ENCODE data around the gene NECTIN2. TPM values are rescaled to one million over a fixed set of nuclear protein-coding genes. Genes with fewer than 3 reads are reported as not detected.
A peak's percentile ranks its signal among the peaks of the same experiment; 100 is the strongest.

Gene NECTIN2
- total RNA-seq, 1 experiment from 2014 or later: 115 TPM

DNA sequence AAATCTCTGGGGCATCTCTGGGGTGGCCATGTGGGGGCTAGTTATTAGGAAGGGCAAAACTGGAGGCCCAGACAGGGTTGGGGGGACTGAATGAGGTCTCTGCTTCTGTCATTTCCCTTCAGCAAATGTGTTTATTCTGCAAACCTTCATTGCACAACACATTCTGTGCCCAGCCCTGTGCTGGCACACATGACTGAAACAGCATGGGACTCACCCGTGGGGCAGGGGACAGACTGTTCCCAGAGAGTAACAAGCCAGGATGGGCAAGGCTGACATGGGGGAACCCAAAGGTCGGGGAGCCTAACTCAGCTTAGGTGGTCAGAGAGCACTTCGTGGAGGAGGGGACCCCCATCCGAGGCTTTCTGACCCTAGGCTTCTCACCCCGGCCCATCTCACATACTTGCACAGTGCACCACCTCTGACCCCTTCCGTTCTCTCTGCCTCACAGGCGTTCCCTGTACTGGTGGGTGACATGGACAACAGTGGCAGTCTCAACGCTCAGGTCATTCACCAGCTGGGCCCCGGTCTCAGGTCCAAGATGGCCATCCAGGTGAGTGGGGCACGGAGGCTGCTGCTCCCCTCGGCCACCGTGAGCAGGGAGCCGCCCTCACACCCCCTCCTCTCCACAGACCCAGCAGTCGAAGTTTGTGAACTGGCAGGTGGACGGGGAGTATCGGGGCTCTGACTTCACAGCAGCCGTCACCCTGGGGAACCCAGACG, 47.4 kb downstream of the NECTIN2 start:
- H3K9me2 ChIP-seq (ENCODE audit: insufficient read depth): no peaks in the 10 kb centered on the region
- H3K36me3 ChIP-seq (ENCODE audit: low read depth): peaks cover 45% of the 10 kb centered on the region
- no peaks in the 10 kb centered on the region for H3K27me3 ChIP-seq (ENCODE audit: insufficient read depth, low read depth)
- H3K9me3 ChIP-seq (ENCODE audit: insufficient read depth, low read depth): no peaks in the 10 kb centered on the region
- no peak overlapping the region for H2AFZ ChIP-seq
- H3K79me2 ChIP-seq (ENCODE audit: low read depth): peaks cover 50% of the 10 kb centered on the region
- H3K4me1 ChIP-seq (replicated peaks; ENCODE audit: insufficient read depth): peaks cover 22% of the 10 kb centered on the region
- POLR2A ChIA-PET (ENCODE audit: unreplicated experiment): no interaction called here
- no TSS peak for BruUV-seq (replicated peaks)
- CTCF ChIA-PET: no interaction called here
- H4K20me1 ChIP-seq (ENCODE audit: insufficient read depth): peaks cover 31% of the 10 kb centered on the region
- no peak overlapping the region for H3K27ac ChIP-seq
- H3K4me3 ChIP-seq: no peak overlapping the region
- TF ChIP-seq, protein P1, sequence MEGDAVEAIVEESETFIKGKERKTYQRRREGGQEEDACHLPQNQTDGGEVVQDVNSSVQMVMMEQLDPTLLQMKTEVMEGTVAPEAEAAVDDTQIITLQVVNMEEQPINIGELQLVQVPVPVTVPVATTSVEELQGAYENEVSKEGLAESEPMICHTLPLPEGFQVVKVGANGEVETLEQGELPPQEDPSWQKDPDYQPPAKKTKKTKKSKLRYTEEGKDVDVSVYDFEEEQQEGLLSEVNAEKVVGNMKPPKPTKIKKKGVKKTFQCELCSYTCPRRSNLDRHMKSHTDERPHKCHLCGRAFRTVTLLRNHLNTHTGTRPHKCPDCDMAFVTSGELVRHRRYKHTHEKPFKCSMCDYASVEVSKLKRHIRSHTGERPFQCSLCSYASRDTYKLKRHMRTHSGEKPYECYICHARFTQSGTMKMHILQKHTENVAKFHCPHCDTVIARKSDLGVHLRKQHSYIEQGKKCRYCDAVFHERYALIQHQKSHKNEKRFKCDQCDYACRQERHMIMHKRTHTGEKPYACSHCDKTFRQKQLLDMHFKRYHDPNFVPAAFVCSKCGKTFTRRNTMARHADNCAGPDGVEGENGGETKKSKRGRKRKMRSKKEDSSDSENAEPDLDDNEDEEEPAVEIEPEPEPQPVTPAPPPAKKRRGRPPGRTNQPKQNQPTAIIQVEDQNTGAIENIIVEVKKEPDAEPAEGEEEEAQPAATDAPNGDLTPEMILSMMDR (conservative IDR thresholded peaks at IDR 0.05): no peak
- no peak for TF ChIP-seq EZH2 (IDR thresholded peaks at IDR 0.05; ENCODE audit: low read depth)
- no peak for DNase-seq
- H3K4me2 ChIP-seq: 0 out of 2 replicates have a peak overlapping the region, but pooled peaks have one; percentile 100
- intact Hi-C loops (cut with micrococcal nuclease; ENCODE audit: unreplicated experiment): no loop called here
- H3F3A ChIP-seq (ENCODE audit: insufficient read depth, low read depth): peaks cover 43% of the 10 kb centered on the region

DNA sequence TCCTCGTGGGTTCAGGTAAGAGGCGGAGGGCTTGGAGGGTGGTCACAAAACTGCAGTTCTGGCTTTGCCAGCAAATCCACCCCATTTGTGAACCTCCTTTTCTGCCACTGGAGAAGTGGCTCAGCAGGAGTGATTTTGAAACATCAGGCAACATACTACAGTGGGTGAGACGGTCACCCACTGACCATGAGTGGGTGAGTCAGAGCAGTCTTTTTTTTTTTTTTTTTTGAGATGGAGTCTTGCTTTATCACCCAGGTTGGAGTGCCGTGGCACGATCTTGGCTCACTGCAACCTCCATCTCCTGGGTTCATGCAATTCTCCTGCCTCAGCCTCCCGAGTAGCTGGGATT, 47.9 kb downstream of the NECTIN2 start:
- no peaks in the 10 kb centered on the region for H3K27me3 ChIP-seq (ENCODE audit: insufficient read depth, low read depth)
- ChIA-PET CTCF (no interaction called here), POLR2A (ENCODE audit: unreplicated experiment) (no interaction called here)
- no peaks in the 10 kb centered on the region for H3K9me3 ChIP-seq (ENCODE audit: insufficient read depth, low read depth)
- BruUV-seq (replicated peaks): TSS peak; percentile 2
- no peak overlapping the region for H3K27ac ChIP-seq
- no peak overlapping the region for H3K4me2 ChIP-seq
- H3K79me2 ChIP-seq (ENCODE audit: low read depth): peaks cover 50% of the 10 kb centered on the region
- H3F3A ChIP-seq (ENCODE audit: insufficient read depth, low read depth): peaks cover 44% of the 10 kb centered on the region
- H3K36me3 ChIP-seq (ENCODE audit: low read depth): peaks cover 45% of the 10 kb centered on the region
- peaks cover 34% of the 10 kb centered on the region for H4K20me1 ChIP-seq (ENCODE audit: insufficient read depth)
- TF ChIP-seq EZH2 (IDR thresholded peaks at IDR 0.05; ENCODE audit: low read depth): no peak
- TF ChIP-seq, protein P1 (conservative IDR thresholded peaks at IDR 0.05): no peak
- no peak overlapping the region for H2AFZ ChIP-seq
- DNase-seq: no peak
- intact Hi-C loops (cut with micrococcal nuclease; ENCODE audit: unreplicated experiment): no loop called here
- H3K4me3 ChIP-seq: no peak overlapping the region
- H3K9me2 ChIP-seq (ENCODE audit: insufficient read depth): no peaks in the 10 kb centered on the region
- peaks cover 20% of the 10 kb centered on the region for H3K4me1 ChIP-seq (replicated peaks; ENCODE audit: insufficient read depth)

DNA sequence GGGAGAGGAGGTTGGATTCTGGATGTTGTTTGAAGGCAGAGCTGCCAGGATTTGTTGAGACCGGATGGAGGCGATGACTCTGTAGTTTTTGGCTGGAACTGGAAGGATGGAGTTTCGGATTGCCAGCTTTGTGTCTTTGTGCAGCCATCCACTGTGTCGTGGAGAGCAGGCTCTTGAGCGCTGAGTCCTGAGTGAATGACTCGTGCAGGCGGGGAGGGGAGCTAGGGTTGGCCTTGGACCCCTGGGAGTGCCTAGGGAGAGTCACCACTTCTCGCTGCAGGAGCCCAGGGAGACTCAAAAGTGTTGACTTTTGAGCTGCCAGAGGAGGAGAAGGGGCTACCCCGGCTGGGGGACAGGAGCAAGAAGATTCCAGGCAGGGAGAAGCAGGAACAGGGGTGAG, 48.8 kb downstream of the NECTIN2 start:
- POLR2A ChIA-PET (ENCODE audit: unreplicated experiment): no interaction called here
- Histone ChIP-seq H3K36me3 (ENCODE audit: low read depth) (peaks cover 46% of the 10 kb centered on the region), H3K27ac (no peak overlapping the region), H3K79me2 (ENCODE audit: low read depth) (peaks cover 50% of the 10 kb centered on the region), H3K4me2 (no peak overlapping the region), H3K9me2 (ENCODE audit: insufficient read depth) (no peaks in the 10 kb centered on the region), H3K4me1 (replicated peaks; ENCODE audit: insufficient read depth) (peaks cover 11% of the 10 kb centered on the region), H4K20me1 (ENCODE audit: insufficient read depth) (peaks cover 44% of the 10 kb centered on the region), H3K9me3 (ENCODE audit: insufficient read depth, low read depth) (no peaks in the 10 kb centered on the region), H3K27me3 (ENCODE audit: insufficient read depth, low read depth) (no peaks in the 10 kb centered on the region), H3K4me3 (no peak overlapping the region), H2AFZ (no peak overlapping the region), H3F3A (ENCODE audit: insufficient read depth, low read depth) (peaks cover 44% of the 10 kb centered on the region)
- no peak for DNase-seq
- TF ChIP-seq EZH2 (IDR thresholded peaks at IDR 0.05; ENCODE audit: low read depth): no peak
- TF ChIP-seq, protein P1 (conservative IDR thresholded peaks at IDR 0.05): no peak
- intact Hi-C loops (cut with micrococcal nuclease; ENCODE audit: unreplicated experiment): no loop called here
- no TSS peak for BruUV-seq (replicated peaks)
- CTCF ChIA-PET: no interaction called here
